ENCODE results near the gene SERPINB1.
"Not testable (repeated sequence)": the region's sequence is repeated elsewhere in the genome, so short reads cannot be mapped to it uniquely, and the experiment has no call there.

- TF ChIP-seq CTCF, POLR2A (IDR thresholded peaks at IDR 0.05): not testable (repeated sequence)
These were observed 11.7 kb upstream of the SERPINB1 start for GRCh38 chr6:2853378-2853768.
